Common myeloid progenitor, CD34-positive (primary cell): ENCODE results near the gene OR3A2.
"Not testable (repeated sequence)": the region's sequence is repeated elsewhere in the genome, so short reads cannot be mapped to it uniquely, and the experiment has no call there.

Source experiments
- CTCF ChIA-PET: fragments of 350-600 bp; sonication (Branson Sonifier 250); formaldehyde crosslinking; loops from one replicate; lab custom pipeline; 2021; ENCODE audit warnings: antibody characterized with exemption; lab: Charles Lee
- POLR2A ChIA-PET: fragments of 350-600 bp; sonication (Branson Sonifier 250); formaldehyde crosslinking; loops from one replicate; lab custom pipeline; 2021; ENCODE audit warnings: antibody characterized with exemption; lab: Charles Lee
- DNase-seq, 3 donors: peaks; one replicate each; pipeline versions ENCODE4 v3.0.0 to v3.0.0-alpha.2; 2013
- H3K27ac ChIP-seq, 2 experiments: 1 replicate in 1 of 2; 2 replicates in 1 of 2; pipeline ENCODE4 v1.7.0; 2013; ENCODE audit warnings: inconsistent platforms in 2 of 2, low read length in 2 of 2, mild to moderate bottlenecking in 2 of 2, low read depth in 1 of 2, moderate library complexity in 1 of 2; ENCODE audit not compliant: severe bottlenecking in 2 of 2, insufficient read depth in 1 of 2, poor library complexity in 1 of 2
- H3K27me3 ChIP-seq, 5 experiments: replicated peaks in 2 of 5; 1 replicate in 3 of 5; 2 replicates in 2 of 5; pipeline versions ENCODE4 v1.6.1 to v1.7.0; 2013; ENCODE audit warnings: low read length in 4 of 5, mild to moderate bottlenecking in 2 of 5, moderate library complexity in 2 of 5, inconsistent platforms in 1 of 5; ENCODE audit not compliant: insufficient read depth in 5 of 5, control insufficient read depth in 4 of 5
- H3K36me3 ChIP-seq, 4 experiments: 1 replicate in 2 of 4; 2 replicates in 2 of 4; pipeline versions ENCODE4 v1.6.1 to v1.7.0; 2013; ENCODE audit warnings: low read length in 3 of 4, control low read depth in 1 of 4, mild to moderate bottlenecking in 1 of 4; ENCODE audit not compliant: control insufficient read depth in 4 of 4, insufficient read depth in 4 of 4
- H3K4me1 ChIP-seq, 4 experiments: 1 replicate in 3 of 4; 2 replicates in 1 of 4; pipeline versions ENCODE4 v1.6.1 to v1.7.1; 2013; ENCODE audit warnings: low read length in 3 of 4, mild to moderate bottlenecking in 3 of 4, control low read depth in 1 of 4, inconsistent platforms in 1 of 4, moderate library complexity in 1 of 4; ENCODE audit not compliant: control insufficient read depth in 4 of 4, insufficient read depth in 4 of 4; ENCODE audit errors: control extremely low read depth in 1 of 4
- H3K4me3 ChIP-seq, 7 experiments: 1 replicate in 4 of 7; 2 replicates in 3 of 7; pipeline versions ENCODE4 v1.5.1 to v1.7.0; 2013; ENCODE audit warnings: mild to moderate bottlenecking in 7 of 7, low read length in 6 of 7, moderate library complexity in 6 of 7, inconsistent platforms in 2 of 7, low read depth in 2 of 7, control low read depth in 1 of 7; ENCODE audit not compliant: insufficient read depth in 4 of 7, control insufficient read depth in 1 of 7; ENCODE audit errors: extremely low read depth in 1 of 7
- H3K9me3 ChIP-seq, 5 experiments: 1 replicate in 4 of 5; 2 replicates in 1 of 5; pipeline versions ENCODE4 v1.6.1 to v1.7.1; 2013; ENCODE audit warnings: low read length in 4 of 5, mild to moderate bottlenecking in 2 of 5, inconsistent platforms in 1 of 5, low read depth in 1 of 5, moderate library complexity in 1 of 5; ENCODE audit not compliant: control insufficient read depth in 4 of 5, insufficient read depth in 2 of 5; ENCODE audit errors: control extremely low read depth in 1 of 5
- WGBS: methylation state at CpG from one replicate; pipeline ENCODE4 v1.1.5; 2013; ENCODE audit not compliant: insufficient coverage; 5-methylcytosine and 5-hydroxymethylcytosine counted together

The OR3A2 gene

GRCh38 chr17:3298260-3298659, 87.8 kb downstream of the OR3A2 start, which contains the start of gene OR3A1:
Gene OR3A1, minus strand, starts transcription at chr17:3298360. Its CDS starts 5,778 bp downstream, at chr17:3292582.
- no peaks in the 10 kb centered on the region for H3K9me3 ChIP-seq
- H3K27me3 ChIP-seq, result no peaks in the 10 kb centered on the region
- no peak for DNase-seq
- ChIA-PET POLR2A (no interaction called here), CTCF (no interaction called here)
- no peaks in the 10 kb centered on the region for H3K36me3 ChIP-seq
- WGBS, result 100% methylated on average over 4 of the region's 6 CpGs
- no peak within 1 kb of the TSS for H3K4me3 ChIP-seq
- no peaks in the 10 kb centered on the region for H3K4me1 ChIP-seq
- no peak within 1 kb of the TSS for H3K27ac ChIP-seq

- H3K27me3 ChIP-seq, result no peaks in the 10 kb centered on the region
- H3K9me3 ChIP-seq, result no peaks in the 10 kb centered on the region
- no peaks in the 10 kb centered on the region for H3K36me3 ChIP-seq
- H3K27ac ChIP-seq, result no peak overlapping the region
- H3K4me3 ChIP-seq, result no peak overlapping the region
- CTCF ChIA-PET, result no interaction called here
- WGBS, result 95% methylated on average over 3 of the region's 4 CpGs
- POLR2A ChIA-PET, result no interaction called here
- DNase-seq, result no peak
- no peaks in the 10 kb centered on the region for H3K4me1 ChIP-seq
Measured at GRCh38 chr17:3295632-3296031, 90.5 kb downstream of the OR3A2 start.

- H3K36me3 ChIP-seq, H3K27me3 ChIP-seq, H3K4me3 ChIP-seq, DNase-seq, H3K27ac ChIP-seq, H3K4me1 ChIP-seq, POLR2A ChIA-PET, H3K9me3 ChIP-seq, CTCF ChIA-PET: not testable (repeated sequence)
- no CpG with 5 or more reads among the region's 1 CpG for WGBS
Measured at GRCh38 chr17:3293548-3293947, 92.6 kb downstream of the OR3A2 start.

- no CpG with 5 or more reads among the region's 1 CpG for WGBS
- no peaks in the 10 kb centered on the region for H3K36me3 ChIP-seq
- H3K4me3 ChIP-seq, result no peak overlapping the region
- H3K27ac ChIP-seq, result no peak overlapping the region
- H3K27me3 ChIP-seq, result no peaks in the 10 kb centered on the region
- no peak for DNase-seq
- H3K9me3 ChIP-seq, result no peaks in the 10 kb centered on the region
- CTCF ChIA-PET, result no interaction called here
- POLR2A ChIA-PET, result no interaction called here
- H3K4me1 ChIP-seq, result peaks cover 0 to 2% (median 0%) of the 10 kb centered on the region in 4 experiments
Measured at GRCh38 chr17:3282901-3283300, 103.2 kb downstream of the OR3A2 start.

- Histone ChIP-seq H3K9me3 (peaks cover 0 to 10% (median 4%) of the 10 kb centered on the region in 5 experiments), H3K4me1 (no peaks in the 10 kb centered on the region), H3K4me3 (no peak overlapping the region), H3K27ac (no peak overlapping the region), H3K36me3 (no peaks in the 10 kb centered on the region), H3K27me3 (no peaks in the 10 kb centered on the region)
- ChIA-PET CTCF (no interaction called here), POLR2A (no interaction called here)
- DNase-seq, result no peak
- 50% methylated on average over 2 of the region's 4 CpGs for WGBS
Measured at GRCh38 chr17:3276126-3276525, 110.0 kb downstream of the OR3A2 start.

- WGBS, result 100% methylated on average over 2 of the region's 5 CpGs
- peaks cover 0 to 12% (median 4%) of the 10 kb centered on the region in 5 experiments for H3K9me3 ChIP-seq
- no peaks in the 10 kb centered on the region for H3K4me1 ChIP-seq
- no peak overlapping the region for H3K4me3 ChIP-seq
- ChIA-PET CTCF (no interaction called here), POLR2A (no interaction called here)
- DNase-seq, result no peak
- H3K27ac ChIP-seq, result no peak overlapping the region
- no peaks in the 10 kb centered on the region for H3K36me3 ChIP-seq
- no peaks in the 10 kb centered on the region for H3K27me3 ChIP-seq
Measured at GRCh38 chr17:3271072-3271848, 114.8 kb downstream of the OR3A2 start.

- H3K4me1 ChIP-seq, result no peaks in the 10 kb centered on the region
- no peak for DNase-seq
- H3K9me3 ChIP-seq, result no peaks in the 10 kb centered on the region
- CTCF ChIA-PET, result no interaction called here
- peaks cover 0 to 2% (median 0%) of the 10 kb centered on the region in 5 experiments for H3K27me3 ChIP-seq
- H3K4me3 ChIP-seq, result no peak overlapping the region
- 77% methylated on average over 13 of the region's 13 CpGs for WGBS
- H3K36me3 ChIP-seq, result no peaks in the 10 kb centered on the region
- POLR2A ChIA-PET, result no interaction called here
- H3K27ac ChIP-seq, result no peak overlapping the region
Measured at GRCh38 chr17:3260600-3260999, 125.5 kb downstream of the OR3A2 start.
